Muscle layer of duodenum (tissue), 2 donors: ENCODE measurements around the gene STAM.

Experiments used
- H3K27ac ChIP-seq: one replicate; pipeline ENCODE4 v1.7.0; 2013; ENCODE audit warnings: mild to moderate bottlenecking, low read length
- H3K27me3 ChIP-seq: one replicate; pipeline ENCODE4 v1.7.0; 2013; ENCODE audit warnings: low read depth, mild to moderate bottlenecking, control low read depth, low read length
- H3K36me3 ChIP-seq, 2 donors: one replicate each; pipeline ENCODE4 v1.7.0; 2013; ENCODE audit warnings: low read length in 2 of 2, control low read depth in 1 of 2, mild to moderate bottlenecking in 1 of 2; ENCODE audit not compliant: insufficient read depth in 2 of 2, control insufficient read depth in 1 of 2
- H3K4me1 ChIP-seq, 2 donors: one replicate each; pipeline ENCODE4 v1.7.0; 2013; ENCODE audit warnings: low read length in 2 of 2, mild to moderate bottlenecking in 2 of 2, control low read depth in 1 of 2, moderate library complexity in 1 of 2; ENCODE audit not compliant: insufficient read depth in 2 of 2, control insufficient read depth in 1 of 2
- H3K4me3 ChIP-seq, 2 donors: one replicate each; pipeline ENCODE4 v1.7.0; 2013; ENCODE audit warnings: low read length in 2 of 2, low read depth in 1 of 2, mild to moderate bottlenecking in 1 of 2
- H3K9me3 ChIP-seq, 2 donors: one replicate each; pipeline ENCODE4 v1.7.0; 2013; ENCODE audit warnings: low read length in 2 of 2, control low read depth in 1 of 2, mild to moderate bottlenecking in 1 of 2; ENCODE audit not compliant: control insufficient read depth in 1 of 2
- donor health status: healthy.

The STAM gene

DNA sequence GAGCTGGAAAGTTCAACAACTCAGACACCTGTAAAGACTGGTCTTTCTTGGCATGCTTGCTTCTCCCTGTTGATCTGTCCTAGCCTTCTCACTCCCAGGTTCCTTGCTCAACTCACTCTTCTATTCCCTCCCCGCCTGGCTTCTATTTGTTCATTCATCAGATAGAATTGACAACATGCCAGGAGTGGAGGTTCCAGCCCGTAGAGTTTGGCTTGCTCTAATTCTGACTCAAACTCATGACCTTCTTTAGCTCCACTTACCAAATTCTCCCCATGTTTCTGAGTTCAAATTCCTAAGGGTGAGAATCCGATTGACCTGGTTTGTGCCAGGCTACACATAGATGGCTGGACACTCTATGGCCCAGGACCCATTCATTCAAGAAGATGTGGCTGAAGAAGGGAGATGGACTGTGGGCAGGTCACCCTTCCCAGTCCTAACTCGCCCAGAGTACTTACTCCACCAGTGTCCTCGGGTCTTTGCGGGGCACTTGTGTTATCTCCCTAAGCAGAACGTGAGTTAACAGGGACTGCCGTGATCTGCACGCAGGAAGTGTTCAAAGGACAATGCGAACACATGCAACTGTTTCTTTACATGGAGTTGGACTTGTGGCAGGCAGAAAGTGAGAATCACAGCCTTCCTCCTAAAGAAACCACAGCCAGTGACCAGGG lies 104.1 kb downstream of the STAM start:
- Histone ChIP-seq H3K4me1 (peaks cover 0 to 3% of the 10 kb centered on the region in 2 donors), H3K36me3 (no peaks in the 10 kb centered on the region), H3K27me3 (no peaks in the 10 kb centered on the region), H3K4me3 (no peak overlapping the region), H3K27ac (no peak overlapping the region), H3K9me3 (no peaks in the 10 kb centered on the region)

DNA sequence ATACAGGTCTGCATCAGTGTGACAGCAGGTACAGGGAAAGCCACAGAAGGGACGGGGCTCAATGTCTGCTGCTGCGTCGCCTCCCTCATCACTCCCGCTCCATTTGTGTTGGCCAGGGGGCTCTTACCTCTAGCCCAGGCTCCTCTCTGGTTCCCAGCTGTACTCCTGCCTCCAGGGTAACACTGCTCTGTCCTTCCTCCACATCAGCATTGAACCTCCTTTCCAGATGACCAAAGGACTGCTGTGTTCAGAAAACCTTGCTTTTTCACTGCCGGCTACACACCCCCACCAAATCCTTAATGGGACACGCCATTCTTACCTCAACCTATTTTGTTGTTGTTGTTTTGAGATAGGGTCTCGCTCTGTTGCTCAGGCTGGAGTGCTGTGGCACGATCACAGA lies 105.9 kb downstream of the STAM start:
- no peak overlapping the region for H3K27ac ChIP-seq
- no peaks in the 10 kb centered on the region for H3K27me3 ChIP-seq
- H3K4me3 ChIP-seq, result no peak overlapping the region
- no peaks in the 10 kb centered on the region for H3K9me3 ChIP-seq
- H3K36me3 ChIP-seq, result no peaks in the 10 kb centered on the region
- H3K4me1 ChIP-seq, result no peaks in the 10 kb centered on the region

DNA sequence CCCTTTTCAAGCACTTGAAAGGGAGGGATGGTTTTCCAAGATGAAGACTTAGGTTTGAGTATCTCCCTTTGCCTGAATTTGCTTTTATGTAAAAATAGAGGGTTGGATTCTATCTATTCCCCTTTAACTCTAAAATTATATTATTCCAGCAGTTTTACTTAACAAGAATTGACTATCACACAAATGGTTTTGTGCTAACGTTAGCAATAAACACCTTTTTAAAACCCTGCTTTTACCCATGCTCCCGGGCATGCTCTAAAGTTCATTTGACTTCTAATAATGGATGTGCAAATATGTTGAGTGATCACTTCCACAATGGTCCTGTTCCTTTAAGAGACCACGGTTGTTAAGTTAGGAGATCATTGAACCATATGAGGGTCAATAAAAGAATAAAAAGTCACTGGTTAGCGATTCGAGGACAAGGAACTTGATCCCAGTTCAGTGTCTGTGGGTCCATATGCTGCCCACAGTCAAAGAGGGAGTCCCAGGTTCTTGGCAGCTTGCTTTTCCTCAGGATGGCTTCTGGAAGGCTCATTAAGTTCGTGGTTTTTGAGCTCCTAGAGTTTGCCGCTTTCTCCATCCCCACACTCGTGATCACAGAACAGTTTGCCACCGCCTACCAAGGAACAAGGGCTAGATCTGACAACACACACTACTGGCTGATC lies 108.0 kb downstream of the STAM start, which contains the start of gene TMEM236:
Gene TMEM236 (plus strand): TSS at position 421 of the 665 bp plus-strand sequence. CDS start 95 bp downstream, at position 516.
- H3K27ac ChIP-seq, result no peak within 1 kb of the TSS
- H3K27me3 ChIP-seq, result no peaks in the 10 kb centered on the region
- H3K4me3 ChIP-seq, result peak within 1 kb of the TSS in 1 of 2 donors; percentile 54
- no peaks in the 10 kb centered on the region for H3K4me1 ChIP-seq
- H3K9me3 ChIP-seq, result no peaks in the 10 kb centered on the region
- no peaks in the 10 kb centered on the region for H3K36me3 ChIP-seq

DNA sequence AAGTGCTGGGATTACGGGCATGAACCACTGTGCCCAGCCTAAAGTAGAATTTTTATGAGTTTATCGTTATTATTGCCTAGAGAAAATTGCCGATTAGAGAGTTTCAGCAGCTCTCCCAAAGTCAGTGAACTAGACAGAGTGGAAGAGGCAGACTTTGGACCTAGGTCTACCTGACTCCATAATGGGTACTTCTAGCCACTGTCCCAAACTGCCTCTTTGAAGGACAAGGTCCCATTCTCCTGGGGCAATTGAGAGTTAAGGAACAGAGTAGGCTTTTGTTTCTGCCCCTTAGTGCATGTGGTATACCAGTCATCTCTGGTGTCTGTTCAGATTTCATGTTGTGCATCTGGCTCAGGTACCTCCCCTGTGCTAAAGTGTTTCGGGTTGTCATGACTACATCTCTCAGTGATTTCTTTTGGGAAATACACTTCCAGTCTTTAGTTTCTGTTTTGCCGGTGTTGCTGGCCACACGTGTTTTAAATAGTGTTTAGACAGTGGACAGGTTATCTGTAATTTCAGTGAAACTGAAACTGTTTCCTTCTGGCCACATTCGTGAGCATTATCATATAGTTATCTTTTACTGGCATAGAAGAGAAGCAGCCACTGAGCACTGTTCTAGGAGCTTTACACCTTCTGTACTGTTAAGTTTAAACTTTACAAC lies 112.7 kb downstream of the STAM start:
- Histone ChIP-seq H3K4me3 (peak overlapping the region; percentile 16 to 43), H3K27me3 (no peaks in the 10 kb centered on the region), H3K9me3 (no peaks in the 10 kb centered on the region), H3K4me1 (no peaks in the 10 kb centered on the region), H3K36me3 (no peaks in the 10 kb centered on the region), H3K27ac (peak overlapping the region; percentile 37)

DNA sequence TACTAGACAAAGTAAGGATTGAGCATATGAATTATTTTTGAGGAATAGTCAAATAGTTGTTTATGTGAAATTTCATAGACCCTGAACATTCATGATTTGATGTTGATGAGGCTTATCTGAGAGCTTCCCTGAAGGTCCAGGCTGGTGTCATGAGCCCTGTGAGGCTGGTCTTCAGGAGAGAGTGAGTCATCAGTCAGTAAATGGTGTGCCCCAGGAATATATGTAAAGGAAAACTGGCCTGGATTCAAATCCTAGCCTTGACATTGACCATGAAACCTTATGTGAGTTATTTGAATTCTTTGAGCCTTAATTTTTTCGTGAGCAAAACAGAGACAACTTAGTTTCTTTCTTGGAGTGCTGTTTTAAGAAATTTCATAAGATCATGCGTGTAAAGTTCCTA lies 114.2 kb downstream of the STAM start:
- H3K36me3 ChIP-seq, result no peaks in the 10 kb centered on the region
- no peaks in the 10 kb centered on the region for H3K27me3 ChIP-seq
- no peaks in the 10 kb centered on the region for H3K4me1 ChIP-seq
- no peak overlapping the region for H3K4me3 ChIP-seq
- no peak overlapping the region for H3K27ac ChIP-seq
- H3K9me3 ChIP-seq, result no peaks in the 10 kb centered on the region

DNA sequence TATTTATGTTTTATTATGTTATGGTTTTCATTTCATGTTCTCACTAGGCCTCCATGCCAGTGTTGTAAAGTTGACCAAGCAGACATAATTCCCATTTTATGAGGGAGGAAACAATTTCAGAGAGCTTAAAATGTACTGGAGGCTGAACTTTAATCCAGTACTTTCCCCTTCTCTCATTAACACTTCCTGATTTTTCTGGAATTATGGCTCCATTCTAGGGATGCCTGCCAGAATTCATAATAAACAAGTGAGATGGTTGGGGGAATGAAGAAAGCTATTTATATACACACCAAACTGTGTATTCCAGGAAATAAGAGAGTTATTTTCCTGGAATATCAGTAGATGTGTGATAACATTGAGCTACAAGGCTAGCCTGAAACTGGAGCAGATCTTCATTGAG lies 114.9 kb downstream of the STAM start:
- no peaks in the 10 kb centered on the region for H3K4me1 ChIP-seq
- no peak overlapping the region for H3K27ac ChIP-seq
- H3K36me3 ChIP-seq, result no peaks in the 10 kb centered on the region
- no peaks in the 10 kb centered on the region for H3K9me3 ChIP-seq
- no peak overlapping the region for H3K4me3 ChIP-seq
- H3K27me3 ChIP-seq, result no peaks in the 10 kb centered on the region

DNA sequence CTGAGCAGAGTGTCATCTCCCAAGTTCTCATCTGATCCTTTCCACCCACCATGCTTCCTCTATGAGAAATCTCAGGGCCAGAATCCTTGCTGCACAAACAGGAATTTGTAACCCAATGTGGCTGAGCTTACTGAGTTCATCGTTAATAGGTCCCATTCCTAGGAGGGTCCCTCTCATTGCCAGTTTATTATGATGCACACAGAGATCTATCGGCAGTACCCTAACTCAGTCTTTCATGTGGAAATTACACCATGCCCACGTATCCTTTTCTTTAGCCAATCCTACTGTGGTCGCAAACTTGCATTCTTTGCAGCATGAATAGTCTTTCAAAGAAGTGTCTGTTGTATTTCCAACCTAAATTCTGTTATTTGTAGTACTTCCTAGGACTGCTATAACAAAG lies 120.2 kb downstream of the STAM start:
- Histone ChIP-seq H3K27ac (no peak overlapping the region), H3K4me1 (no peaks in the 10 kb centered on the region), H3K27me3 (no peaks in the 10 kb centered on the region), H3K9me3 (peaks cover 0 to 3% of the 10 kb centered on the region in 2 donors), H3K4me3 (no peak overlapping the region), H3K36me3 (no peaks in the 10 kb centered on the region)

DNA sequence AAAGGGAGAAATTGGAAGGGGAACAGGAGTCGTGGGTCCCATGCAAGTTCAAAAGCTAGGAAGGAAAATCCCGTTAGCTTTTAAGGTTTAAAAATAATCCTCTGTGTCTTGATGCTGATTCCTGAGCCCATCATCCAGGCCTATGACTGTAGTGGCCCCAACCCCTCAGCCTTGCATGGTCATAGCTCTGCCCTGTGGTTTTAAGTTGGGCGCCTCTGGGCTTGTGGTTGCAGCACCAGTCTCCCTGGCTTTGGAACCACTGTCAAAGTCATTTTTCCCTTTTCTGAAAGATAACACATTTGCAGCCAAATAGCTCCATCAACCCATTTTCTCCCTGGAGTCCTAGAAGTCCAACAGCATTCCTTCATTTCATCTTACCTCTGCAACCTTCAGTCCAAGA lies 121.7 kb downstream of the STAM start:
- Histone ChIP-seq H3K27me3 (no peaks in the 10 kb centered on the region), H3K27ac (no peak overlapping the region), H3K4me3 (no peak overlapping the region), H3K36me3 (no peaks in the 10 kb centered on the region), H3K4me1 (no peaks in the 10 kb centered on the region), H3K9me3 (peaks cover 0 to 3% of the 10 kb centered on the region in 2 donors)
